GM21390 (cell line): ENCODE results near the gene UBE2L3.
A peak's percentile ranks its signal among the peaks of the same experiment; 100 is the strongest.
"Not testable (repeated sequence)": the region's sequence is repeated elsewhere in the genome, so short reads cannot be mapped to it uniquely, and the experiment has no call there.

Experiments
- ATAC-seq: cut with Tn5 transposase; IDR thresholded peaks from one replicate; pipeline ENCODE4 v1.9.1; 2021; ENCODE audit not compliant: unreplicated experiment

The UBE2L3 gene

DNA sequence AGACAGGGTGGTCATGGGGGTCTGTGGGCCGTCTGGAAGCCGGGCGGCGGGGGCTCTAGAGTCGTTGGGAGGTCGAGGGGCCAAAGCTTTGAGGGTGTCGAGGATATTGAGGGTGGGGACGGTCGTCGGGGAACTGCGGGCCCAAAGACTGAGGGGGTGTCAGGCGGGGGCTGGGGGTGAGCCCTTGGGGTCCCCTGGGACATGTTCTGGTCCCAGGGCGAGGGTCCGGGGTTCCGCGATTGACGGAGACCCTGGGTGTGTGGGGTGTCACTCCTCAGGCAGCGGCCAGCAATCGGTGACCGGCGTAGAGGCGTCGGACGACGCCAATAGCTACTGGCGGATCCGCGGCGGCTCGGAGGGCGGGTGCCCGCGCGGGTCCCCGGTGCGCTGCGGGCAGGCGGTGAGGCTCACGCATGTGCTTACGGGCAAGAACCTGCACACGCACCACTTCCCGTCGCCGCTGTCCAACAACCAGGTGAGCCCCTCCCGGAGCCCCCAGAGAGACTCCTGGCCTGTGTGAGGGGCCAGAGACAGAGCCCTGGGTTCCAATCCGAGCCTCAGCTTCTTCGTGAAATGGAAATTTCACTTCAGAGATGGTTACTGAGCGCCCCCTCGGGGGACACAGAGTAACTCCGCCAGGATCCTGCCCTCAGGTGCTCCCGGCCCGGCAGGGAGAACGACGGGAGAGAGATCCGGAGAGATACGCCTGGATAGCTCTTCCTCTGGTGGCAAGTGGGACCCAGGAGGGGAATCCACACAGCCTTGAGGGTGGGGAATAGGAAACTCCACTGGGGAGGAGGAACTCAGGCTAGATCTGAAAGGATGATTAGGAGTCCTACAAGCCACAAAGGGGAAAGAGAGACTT lies 75.3 kb downstream of the UBE2L3 start:
- ATAC-seq: no peak

GRCh38 chr22:21643533-21644357 lies 76.2 kb downstream of the UBE2L3 start:
- no peak for ATAC-seq

- not testable (repeated sequence) for ATAC-seq
Measured at GRCh38 chr22:21645513-21645912, 78.0 kb downstream of the UBE2L3 start.

GRCh38 chr22:21646608-21647590 lies 79.4 kb downstream of the UBE2L3 start:
- no peak for ATAC-seq

DNA sequence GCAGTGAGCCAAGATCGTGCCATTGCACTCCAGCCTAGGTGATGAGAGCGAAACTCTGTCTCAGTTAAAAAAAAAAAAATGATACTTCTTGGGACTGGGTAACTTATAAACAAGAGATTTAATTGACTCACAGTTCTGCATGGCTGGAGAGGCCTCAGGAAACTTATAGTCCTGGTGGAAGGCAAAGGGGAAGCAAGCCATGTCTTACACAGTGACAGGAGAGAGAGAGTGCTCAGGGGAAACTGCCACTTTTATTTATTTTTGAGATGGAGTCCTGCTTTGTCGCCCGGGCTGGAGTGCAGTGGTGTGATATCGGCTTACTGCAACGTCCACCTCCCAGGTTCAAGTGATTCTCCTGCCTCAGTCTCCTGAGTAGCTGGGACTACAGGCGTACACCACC lies 82.8 kb downstream of the UBE2L3 start:
- ATAC-seq: no peak

DNA sequence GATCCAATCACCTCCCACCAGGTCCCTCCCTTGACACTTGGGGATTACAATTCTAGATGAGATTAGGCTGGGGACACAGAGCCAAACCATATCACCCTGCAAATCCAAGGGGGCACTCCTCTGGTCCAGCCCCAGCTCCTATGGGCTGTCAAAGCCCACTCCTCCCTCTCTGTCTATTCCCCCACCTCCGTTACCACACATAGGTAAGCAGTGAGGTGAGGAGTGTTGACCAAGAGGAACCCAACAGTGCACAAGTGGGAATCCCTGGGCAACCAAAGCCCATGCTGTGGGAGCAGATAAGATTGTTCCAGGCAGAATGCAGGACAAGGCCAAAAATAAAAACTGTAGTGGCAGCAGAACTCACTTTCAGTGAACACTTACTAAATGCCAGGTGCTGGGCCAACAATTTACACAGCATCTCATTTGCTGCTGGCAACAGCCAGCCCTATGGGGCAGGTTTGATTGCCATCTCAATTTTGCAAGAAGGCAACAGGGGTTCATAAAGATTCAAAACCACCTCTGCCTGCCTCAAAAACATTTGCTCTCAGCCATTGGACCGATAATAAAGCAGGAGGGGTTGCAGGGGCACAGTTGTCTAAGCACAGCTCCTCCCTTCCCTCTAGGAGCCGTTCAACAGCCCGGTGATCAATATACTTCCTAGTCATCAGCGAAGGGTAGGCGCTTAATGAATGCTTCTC lies 83.5 kb downstream of the UBE2L3 start:
- ATAC-seq: peak; percentile 5

DNA sequence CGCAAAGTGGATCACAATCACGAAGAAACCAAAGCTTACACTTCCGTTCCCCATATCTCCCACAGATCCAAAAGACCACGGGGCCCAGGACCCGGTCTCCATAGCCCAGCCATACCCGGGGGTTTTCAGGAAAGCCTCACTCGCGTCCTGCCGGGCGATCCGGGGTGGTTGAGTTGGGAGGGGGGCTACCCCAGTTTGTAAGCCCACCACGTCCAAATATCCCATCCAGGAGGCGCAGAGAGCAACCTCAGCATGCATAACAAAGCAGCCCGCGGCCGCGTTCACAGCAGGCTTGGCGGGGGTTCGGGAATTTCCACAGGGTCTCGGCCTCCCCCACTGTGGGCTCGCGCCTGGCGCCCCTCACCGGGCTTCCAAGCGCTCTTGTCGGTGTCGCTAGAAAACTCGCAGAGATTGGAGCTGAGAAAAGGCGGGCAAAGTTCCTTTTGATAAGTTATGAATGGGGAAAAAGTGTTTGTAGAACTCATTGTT lies 84.1 kb downstream of the UBE2L3 start:
- peak; percentile 11 for ATAC-seq

- ATAC-seq: peak; percentile 67
Measured at GRCh38 chr22:21652010-21652546, 84.6 kb downstream of the UBE2L3 start.

- no peak for ATAC-seq
Measured at GRCh38 chr22:21652547-21653545, 85.3 kb downstream of the UBE2L3 start.

DNA sequence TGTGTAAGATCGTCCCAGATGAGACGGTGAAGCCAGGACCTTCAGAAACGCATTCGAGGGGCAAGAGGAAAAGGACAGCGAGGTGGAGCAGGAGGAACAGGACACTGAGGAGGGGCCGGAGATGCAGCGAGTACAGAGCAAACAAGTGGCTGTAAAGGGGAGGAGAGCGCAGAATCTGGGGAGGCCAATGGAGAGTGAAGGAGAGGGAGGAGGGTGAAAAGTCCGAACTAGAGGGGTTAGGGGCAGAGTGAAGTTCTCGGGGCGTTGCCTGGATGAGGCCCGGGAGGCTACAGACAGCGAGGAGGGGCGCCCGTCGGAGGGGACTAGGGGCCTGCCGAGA lies 89.5 kb downstream of the UBE2L3 start:
- ATAC-seq: no peak

DNA sequence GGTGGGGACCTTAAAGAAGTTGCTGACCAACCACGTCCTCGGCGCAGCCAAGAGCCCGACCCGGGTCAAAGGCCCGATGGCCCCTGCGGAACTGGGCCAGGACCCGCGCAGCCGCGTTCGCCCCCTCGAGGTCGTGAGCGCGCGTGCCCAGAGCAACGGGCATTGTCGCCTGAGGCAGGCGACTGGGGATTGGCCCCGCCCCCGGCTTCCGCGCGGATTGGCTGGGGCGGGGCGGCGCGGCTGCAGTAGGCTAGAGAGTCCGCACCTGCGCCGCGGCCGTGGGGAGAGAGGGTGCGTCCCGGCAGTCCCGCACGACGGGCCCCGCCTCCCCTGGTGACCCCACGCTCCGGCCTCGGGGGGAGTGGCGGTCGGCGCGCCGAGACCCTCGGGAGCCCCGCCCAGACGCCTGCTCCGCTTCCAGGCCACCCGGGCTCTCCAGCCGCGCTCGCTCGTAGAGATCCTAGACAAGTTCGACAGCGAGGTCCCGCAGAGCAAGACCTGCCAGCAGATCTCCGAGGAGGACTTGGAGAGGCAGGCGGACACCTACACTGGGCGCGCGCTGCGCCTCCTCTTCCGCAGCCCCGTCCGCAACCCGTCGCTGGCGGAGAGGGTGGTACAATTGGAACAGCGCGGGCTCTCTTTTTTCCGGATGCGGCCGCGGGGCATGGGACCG lies 90.0 kb downstream of the UBE2L3 start:
- peak; percentile 63 for ATAC-seq

DNA sequence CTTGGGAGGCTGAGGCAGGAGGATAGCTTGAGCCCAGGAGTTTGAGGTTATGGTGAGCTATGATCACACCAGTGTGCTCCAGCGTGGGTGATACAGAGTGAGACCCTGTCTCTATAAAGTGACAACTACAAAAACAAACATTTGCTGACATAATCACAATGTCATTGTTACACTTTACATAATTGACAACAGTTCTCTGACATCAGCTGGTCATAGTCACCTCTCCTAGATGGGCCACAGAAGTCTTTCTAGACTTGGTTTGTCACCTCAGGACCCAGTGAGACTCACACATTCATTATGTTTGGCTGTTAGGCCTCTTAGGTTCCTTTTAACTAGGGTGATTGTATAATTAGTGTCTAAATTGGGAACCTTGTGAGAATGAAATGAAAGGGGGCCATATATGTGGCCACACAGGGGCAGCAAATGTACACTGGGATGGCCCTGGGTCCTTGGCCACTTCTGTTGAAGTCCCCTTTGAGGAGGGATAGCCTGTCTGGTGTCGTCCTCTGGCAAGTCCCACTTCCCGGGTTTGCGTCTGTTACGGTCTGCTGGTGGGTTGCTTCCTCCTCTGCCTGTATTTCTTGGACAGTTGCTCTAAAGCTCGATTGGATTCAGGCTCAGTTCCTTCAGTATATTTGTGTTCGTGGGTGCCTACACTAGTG lies 92.5 kb downstream of the UBE2L3 start:
- ATAC-seq: no peak

- no peak for ATAC-seq
Measured at GRCh38 chr22:21660904-21661303, 93.4 kb downstream of the UBE2L3 start.

DNA sequence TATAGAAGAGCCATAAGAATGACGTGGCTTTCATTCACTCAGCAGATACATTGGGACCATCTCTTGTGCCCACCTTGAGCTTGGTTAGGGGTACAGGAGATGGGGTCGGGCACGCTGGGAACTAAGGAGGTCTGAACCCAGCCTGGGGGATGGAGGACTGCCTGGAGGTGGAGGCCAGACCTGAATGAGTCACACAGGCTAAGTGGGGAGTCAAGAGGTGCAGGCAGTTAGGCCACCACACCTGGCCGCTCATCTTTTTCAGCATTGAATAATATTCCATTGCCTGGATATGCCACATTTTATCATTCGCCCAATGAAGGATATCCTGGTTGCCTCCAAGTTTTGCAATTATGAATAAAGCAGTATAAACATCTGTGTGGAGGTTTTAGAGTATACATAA lies 94.5 kb downstream of the UBE2L3 start:
- ATAC-seq: no peak

DNA sequence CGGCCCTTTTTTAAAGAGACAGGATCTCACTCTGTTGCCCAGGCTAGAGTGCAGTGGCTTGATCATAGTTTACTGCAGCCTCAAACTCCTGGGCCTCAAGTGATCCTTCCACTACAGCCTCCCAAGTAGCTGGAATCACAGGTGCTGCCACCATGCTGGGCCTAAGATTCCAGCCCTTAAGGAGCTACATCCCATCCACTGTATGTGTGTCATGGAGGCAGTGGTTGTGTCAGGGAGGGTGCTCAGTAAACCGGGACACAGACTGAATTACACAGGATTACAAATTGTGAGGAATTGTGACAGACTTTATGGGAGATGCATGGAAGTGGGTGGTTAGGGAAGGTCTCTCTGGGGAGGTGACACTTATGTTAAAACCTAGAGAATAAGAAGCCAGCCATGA lies 96.2 kb downstream of the UBE2L3 start:
- ATAC-seq: no peak

DNA sequence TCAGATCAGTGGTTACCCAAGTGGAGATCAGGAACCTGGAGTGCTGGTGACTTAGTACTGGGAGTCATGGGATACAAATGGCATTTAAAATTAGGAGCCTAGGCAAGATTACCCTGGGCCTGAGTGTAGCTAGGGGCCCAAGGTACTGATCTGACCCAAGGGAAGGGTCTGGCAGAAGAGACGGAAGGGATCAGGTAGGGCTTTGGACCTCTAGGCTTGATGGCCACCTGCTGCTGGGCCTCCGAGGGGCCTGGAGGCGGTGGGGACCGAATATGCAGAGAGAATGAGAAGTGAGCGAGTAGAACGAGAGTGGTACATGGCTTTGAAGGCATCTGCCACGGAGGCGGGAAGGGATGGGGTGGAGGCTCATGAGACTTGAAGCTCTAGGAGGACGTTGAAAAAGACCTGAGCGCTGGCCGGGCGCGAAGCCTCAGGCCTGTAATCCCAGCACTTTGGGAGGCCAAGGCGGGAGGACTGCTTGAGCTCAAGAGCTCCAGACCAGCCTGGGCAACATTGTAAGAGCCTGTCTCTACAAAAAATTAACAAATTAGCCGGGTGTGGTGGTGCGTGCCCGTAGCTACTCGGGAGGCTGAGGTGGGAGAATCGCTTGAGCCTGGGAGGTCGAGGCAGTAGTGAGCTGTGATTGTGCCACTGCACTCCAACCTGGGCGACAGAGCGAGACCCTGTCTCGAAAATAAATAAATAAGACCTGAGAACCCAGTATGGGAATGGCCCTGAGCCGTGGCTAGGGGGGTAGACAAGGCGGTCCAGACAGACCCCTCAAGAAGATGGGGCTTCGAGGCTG lies 97.7 kb downstream of the UBE2L3 start:
- no peak for ATAC-seq

GRCh38 chr22:21666786-21667185 lies 99.3 kb downstream of the UBE2L3 start:
- no peak for ATAC-seq
